ENCODE results near the gene NTM.

DNA sequence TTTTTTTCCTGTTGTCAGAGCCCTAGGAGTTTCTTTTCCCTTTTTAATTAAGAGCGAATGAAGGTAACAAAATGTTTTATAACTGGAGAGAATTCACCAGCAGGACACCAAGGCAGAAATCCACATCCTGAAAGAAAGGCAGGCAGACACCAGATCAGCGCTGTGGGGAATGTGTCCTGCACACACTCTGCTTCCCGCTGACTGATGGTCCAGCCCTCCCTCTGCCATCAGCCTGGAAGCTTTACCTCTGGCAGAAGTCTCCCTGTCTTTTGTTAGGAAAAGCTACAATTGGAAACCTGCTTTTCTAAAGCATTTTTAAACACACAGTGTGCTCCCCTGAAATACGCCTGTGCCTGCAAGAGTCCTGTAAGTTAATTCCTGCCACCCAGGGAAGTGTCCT is 638.5 kb downstream of the NTM start:
- TF ChIP-seq TAF1 (IDR thresholded peaks at IDR 0.05; ENCODE audit: borderline replicate concordance, low read depth, low read length), result no peak
- TF ChIP-seq POLR2A (IDR thresholded peaks at IDR 0.05; ENCODE audit: low read depth, low read length), result no peak
- TF ChIP-seq POLR2AphosphoS5 (IDR thresholded peaks at IDR 0.05; ENCODE audit: low read depth, low read length), result no peak

Data from GM12892 (cell line).